NOMO-1 (cell line): ENCODE measurements around the gene ENO1.

ENCODE experiments used
- DNase-seq, 2 experiments: peaks; one replicate each; lab custom pipeline; 2025; ENCODE audit not compliant: unreplicated experiment in 2 of 2; lab: John Stamatoyannopoulos, UW

ENO1 gene

DNA sequence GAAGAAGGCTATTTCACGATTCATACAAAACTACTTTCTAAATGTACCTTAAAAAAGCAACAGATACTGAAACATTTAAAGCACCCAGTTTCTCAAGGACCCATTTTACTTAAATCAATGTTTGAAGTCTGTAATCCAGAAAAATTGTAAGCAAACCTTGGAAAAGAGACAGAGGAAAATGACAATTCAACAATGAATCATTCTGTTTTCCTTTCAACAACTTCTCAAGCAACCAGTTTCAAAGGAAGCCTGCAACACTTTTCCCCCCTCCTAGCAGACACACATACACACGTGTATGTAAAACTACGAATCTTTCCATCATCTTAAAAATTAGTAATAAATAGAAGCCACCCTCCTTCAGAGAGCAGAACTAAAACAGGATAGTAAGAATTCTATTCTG lies 62.2 kb downstream of the ENO1 start:
- DNase-seq: no peak

DNA sequence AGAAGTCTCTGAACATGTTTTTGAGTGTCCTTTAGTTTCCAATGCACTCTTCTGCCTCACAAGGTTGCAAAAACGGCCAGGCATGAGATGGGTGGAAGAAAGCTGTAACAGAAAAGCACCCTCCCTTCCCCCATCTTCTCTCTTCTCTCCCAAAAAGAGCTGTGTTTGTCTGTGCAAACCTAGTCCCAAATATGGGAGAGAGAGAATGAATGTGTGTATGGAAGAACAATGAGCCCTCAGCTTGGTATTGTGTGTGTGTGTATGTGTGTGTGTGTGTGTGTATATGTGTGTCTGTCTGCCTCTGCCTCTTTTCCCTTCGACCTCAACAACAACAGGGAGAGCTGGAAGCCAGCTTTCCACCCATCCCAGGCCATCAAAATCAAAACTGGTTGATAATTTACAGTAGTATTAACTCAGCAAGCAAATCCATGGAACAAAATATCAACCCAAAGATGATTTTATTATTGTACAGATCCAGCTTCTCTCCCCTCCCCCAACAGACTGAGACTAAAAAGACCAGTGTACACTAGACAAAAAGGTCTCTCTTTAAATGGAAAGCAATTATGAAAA lies 62.8 kb downstream of the ENO1 start:
- no peak for DNase-seq

DNA sequence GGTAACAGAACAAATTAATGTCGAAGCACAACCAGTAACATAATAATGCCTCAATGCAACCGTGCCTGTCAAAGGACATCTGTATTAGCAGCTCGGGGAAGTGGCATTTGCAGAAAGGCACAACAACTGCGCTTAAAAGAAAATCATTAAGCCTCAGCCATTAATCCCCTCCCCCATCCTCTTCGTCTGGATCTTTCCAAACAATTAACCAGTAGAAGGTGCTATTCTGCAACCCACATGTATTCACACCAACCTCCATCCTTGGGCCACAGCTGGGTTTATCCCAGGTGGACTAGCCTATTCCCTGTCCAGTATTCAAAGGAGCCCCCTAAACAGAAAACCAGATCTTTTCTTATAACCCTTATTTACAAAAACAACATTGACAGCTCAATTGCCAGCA lies 63.6 kb downstream of the ENO1 start:
- DNase-seq: no peak

DNA sequence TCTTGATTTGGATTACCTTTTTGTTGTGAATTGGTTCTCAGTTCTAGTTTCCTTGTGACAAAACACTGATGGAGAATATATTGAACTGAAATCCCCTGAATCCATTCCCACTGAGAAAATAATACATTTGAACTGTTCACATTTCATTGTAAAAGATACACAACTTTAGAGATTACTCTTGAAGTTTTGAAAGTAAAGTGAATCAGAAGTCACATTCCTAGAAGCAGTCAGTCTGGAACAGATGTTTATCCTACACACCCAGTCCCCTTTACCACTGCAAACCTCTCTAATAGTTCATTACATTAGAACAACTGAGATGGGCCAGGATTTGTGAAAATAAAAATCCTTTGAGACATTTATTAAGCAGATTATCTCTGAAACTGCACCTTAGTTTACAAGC lies 64.5 kb downstream of the ENO1 start:
- no peak for DNase-seq

DNA sequence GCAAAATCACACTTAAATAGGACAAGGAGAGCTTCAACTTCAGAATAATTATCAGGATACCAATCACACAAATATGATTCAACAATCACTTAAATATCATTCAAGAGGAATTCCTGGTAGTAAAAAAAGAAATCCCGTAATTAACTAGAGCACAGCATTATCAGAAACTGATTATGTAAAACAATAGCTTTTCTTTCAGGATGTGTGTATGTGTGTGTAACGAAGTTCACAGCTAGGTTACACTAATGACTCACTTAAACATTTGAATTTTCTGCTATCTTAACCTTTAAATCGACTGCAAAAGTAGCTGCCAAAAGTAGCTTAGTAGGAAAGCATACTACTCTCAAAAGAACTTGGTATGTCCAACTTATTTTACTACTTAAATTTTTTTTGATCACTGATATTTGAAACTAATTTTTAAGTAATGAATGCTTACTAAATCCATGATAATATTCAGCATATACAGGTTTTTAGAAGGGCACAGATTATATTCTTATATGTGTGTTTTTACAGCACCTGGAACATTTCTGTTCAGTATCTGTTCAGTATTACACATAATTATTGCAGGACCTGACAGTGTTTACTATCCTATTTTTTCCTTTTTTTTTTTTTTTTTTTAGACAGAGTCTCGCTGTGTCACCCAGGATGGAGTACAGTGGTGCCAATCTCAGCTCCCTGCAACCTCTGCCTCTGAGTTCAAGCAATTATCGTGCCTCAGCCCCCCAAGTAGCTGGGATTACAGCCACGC lies 65.3 kb downstream of the ENO1 start:
- DNase-seq: no peak

DNA sequence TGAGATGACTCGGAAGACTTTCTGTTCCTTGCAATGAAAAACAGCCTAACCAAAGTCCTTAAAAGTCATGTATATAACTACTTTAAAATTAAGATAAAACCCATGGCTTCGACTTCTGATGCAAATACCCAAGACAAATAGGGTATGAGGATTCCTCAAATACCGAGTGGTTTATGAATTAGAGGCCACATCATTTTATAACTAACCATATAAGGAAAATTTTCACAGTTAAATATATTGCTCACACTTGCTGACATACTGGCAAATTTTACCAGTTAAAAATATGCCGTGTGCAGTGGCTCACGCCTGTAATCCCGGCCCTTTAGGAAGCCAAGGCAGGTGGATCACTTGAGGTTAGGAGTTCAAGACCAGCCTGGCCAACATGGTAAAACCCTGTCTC lies 66.4 kb downstream of the ENO1 start:
- DNase-seq: no peak
